Right lung (tissue), 5 donors: ENCODE results near the gene REP15. TPM values are rescaled to one million over a fixed set of nuclear protein-coding genes. Genes with fewer than 3 reads are reported as not detected.

Experiments
- polyA plus RNA-seq, 5 donors: library from polyadenylated mRNA; unstranded; fragments of 120-200 nt; gene quantifications; one replicate each; pipeline versions ENCODE4 v1.2.1 to v1.2.3, GENCODE V29; 2013; ENCODE audit warnings: inconsistent platforms in 1 of 5, low replicate concordance in 1 of 5; ENCODE audit not compliant: insufficient read length in 5 of 5, insufficient read depth in 1 of 5

The REP15 gene
- polyA plus RNA-seq, 5 donors = 2.6 to 3.3 (median 3.0) TPM

Other genes starting within 250 kb of the REP15 start
- under 1 TPM; 0.15 to 0.56 (median 0.22) TPM for gene SMCO2, start 249.7 kb upstream of the REP15 start, polyA plus RNA-seq
- gene PPFIBP1, start 172.2 kb upstream of the REP15 start, polyA plus RNA-seq = 100 to 1,000 TPM in 1 of 5 donors, 10 to 100 TPM in 4; 51.4 to 120 (median 96.6) TPM
- 10 to 100 TPM; 49.0 to 65.7 (median 54.8) TPM for gene MRPS35, start 14.4 kb downstream of the REP15 start, polyA plus RNA-seq
- 10 to 100 TPM; 25.2 to 38.1 (median 35.7) TPM for gene KLHL42, start 83.8 kb downstream of the REP15 start, polyA plus RNA-seq
- under 1 TPM; 0.13 to 0.69 (median 0.36) TPM for gene MANSC4, start 83.8 kb downstream of the REP15 start, polyA plus RNA-seq